ENCODE results near the gene ODAPH.
A peak's percentile ranks its signal among the peaks of the same experiment; 100 is the strongest.

ODAPH gene

GRCh38 chr4:75512386-75513211, 43.3 kb upstream of the ODAPH start:
- Histone ChIP-seq H3K79me2 (ENCODE audit: insufficient read depth, low read length) (peaks cover 77% of the 10 kb centered on the region), H3K9me2 (replicated peaks; ENCODE audit: low read depth, low read length) (no peaks in the 10 kb centered on the region), H3K9me3 (ENCODE audit: insufficient read depth, low read depth, low read length) (no peaks in the 10 kb centered on the region), H3K36me3 (ENCODE audit: insufficient read depth, low read length) (peaks cover 6% of the 10 kb centered on the region), H3K4me1 (ENCODE audit: insufficient read depth, low read length, poor library complexity, severe bottlenecking) (peaks cover 56% of the 10 kb centered on the region), H3K4me2 (ENCODE audit: low read depth, low read length, poor library complexity, severe bottlenecking) (peak overlapping the region; percentile 99), H4K20me1 (ENCODE audit: insufficient read depth, low read length, poor library complexity, severe bottlenecking) (peaks cover 39% of the 10 kb centered on the region), H3K27me3 (ENCODE audit: insufficient read depth, low read length, poor library complexity, severe bottlenecking) (no peaks in the 10 kb centered on the region), H3K4me3 (ENCODE audit: low read length, poor library complexity, severe bottlenecking) (peak overlapping the region; percentile 87), H2AFZ (ENCODE audit: low read length) (no peak overlapping the region), H3F3A (ENCODE audit: low read depth) (peaks cover 5% of the 10 kb centered on the region; the same call in 1 of the 2 replicates), H3K9ac (ENCODE audit: low read depth, low read length, poor library complexity, severe bottlenecking) (peak overlapping the region; percentile 86)
- TF ChIP-seq CTCF (conservative IDR thresholded peaks at IDR 0.05; ENCODE audit: low read length) (no peak), EZH2phosphoT487 (IDR thresholded peaks at IDR 0.05; ENCODE audit: borderline replicate concordance) (no peak)

GRCh38 chr4:75513526-75514130, 42.2 kb upstream of the ODAPH start:
- H2AFZ ChIP-seq (ENCODE audit: low read length) = peak overlapping the region; percentile 90
- H3K4me2 ChIP-seq (ENCODE audit: low read depth, low read length, poor library complexity, severe bottlenecking) = peak overlapping the region; percentile 99
- TF ChIP-seq EZH2phosphoT487 (IDR thresholded peaks at IDR 0.05; ENCODE audit: borderline replicate concordance) (no peak), CTCF (conservative IDR thresholded peaks at IDR 0.05; ENCODE audit: low read length) (no peak)
- H3K79me2 ChIP-seq (ENCODE audit: insufficient read depth, low read length) = peaks cover 72% of the 10 kb centered on the region
- no peaks in the 10 kb centered on the region for H3K27me3 ChIP-seq (ENCODE audit: insufficient read depth, low read length, poor library complexity, severe bottlenecking)
- H4K20me1 ChIP-seq (ENCODE audit: insufficient read depth, low read length, poor library complexity, severe bottlenecking) = peaks cover 32% of the 10 kb centered on the region
- no peaks in the 10 kb centered on the region for H3K9me2 ChIP-seq (replicated peaks; ENCODE audit: low read depth, low read length)
- peak overlapping the region; percentile 86 for H3K9ac ChIP-seq (ENCODE audit: low read depth, low read length, poor library complexity, severe bottlenecking)
- peak overlapping the region; percentile 87 for H3K4me3 ChIP-seq (ENCODE audit: low read length, poor library complexity, severe bottlenecking)
- H3K36me3 ChIP-seq (ENCODE audit: insufficient read depth, low read length) = peaks cover 5% of the 10 kb centered on the region; the same call in 1 of the 2 replicates
- peaks cover 5% of the 10 kb centered on the region; the same call in 1 of the 2 replicates for H3F3A ChIP-seq (ENCODE audit: low read depth)
- peaks cover 55% of the 10 kb centered on the region for H3K4me1 ChIP-seq (ENCODE audit: insufficient read depth, low read length, poor library complexity, severe bottlenecking)
- no peaks in the 10 kb centered on the region for H3K9me3 ChIP-seq (ENCODE audit: insufficient read depth, low read depth, low read length)

- Histone ChIP-seq H3K4me3 (ENCODE audit: low read length, poor library complexity, severe bottlenecking) (peak within 1 kb of the TSS; percentile 87), H3K9me2 (replicated peaks; ENCODE audit: low read depth, low read length) (no peaks in the 10 kb centered on the region), H3K9me3 (ENCODE audit: insufficient read depth, low read depth, low read length) (no peaks in the 10 kb centered on the region), H2AFZ (ENCODE audit: low read length) (peak within 1 kb of the TSS; percentile 90), H4K20me1 (ENCODE audit: insufficient read depth, low read length, poor library complexity, severe bottlenecking) (peaks cover 26% of the 10 kb centered on the region), H3K4me1 (ENCODE audit: insufficient read depth, low read length, poor library complexity, severe bottlenecking) (peaks cover 48% of the 10 kb centered on the region), H3K27me3 (ENCODE audit: insufficient read depth, low read length, poor library complexity, severe bottlenecking) (no peaks in the 10 kb centered on the region), H3K4me2 (ENCODE audit: low read depth, low read length, poor library complexity, severe bottlenecking) (peak within 1 kb of the TSS; percentile 99), H3K9ac (ENCODE audit: low read depth, low read length, poor library complexity, severe bottlenecking) (peak within 1 kb of the TSS; percentile 86), H3K36me3 (ENCODE audit: insufficient read depth, low read length) (peaks cover 5% of the 10 kb centered on the region; the same call in 1 of the 2 replicates), H3F3A (ENCODE audit: low read depth) (peaks cover 5% of the 10 kb centered on the region; the same call in 1 of the 2 replicates), H3K79me2 (ENCODE audit: insufficient read depth, low read length) (peaks cover 65% of the 10 kb centered on the region)
- no peak for TF ChIP-seq CTCF (conservative IDR thresholded peaks at IDR 0.05; ENCODE audit: low read length)
- TF ChIP-seq EZH2phosphoT487 (IDR thresholded peaks at IDR 0.05; ENCODE audit: borderline replicate concordance) = no peak
These were observed 41.5 kb upstream of the ODAPH start, which contains the start of the genes RCHY1 and THAP6 for GRCh38 chr4:75514131-75514948. RCHY1 (minus strand) TSS chr4:75514403; CDS start chr4:75514286, 117 bp downstream. THAP6 (plus strand) TSS chr4:75514473; CDS start chr4:75515453, 980 bp downstream.

Measured in Loucy (cell line).